Esophagus squamous epithelium (tissue), 4 donors: ENCODE results near the gene AGBL1.

Experiments
- CTCF ChIP-seq, 6 experiments: fragments of 450-650 bp in 4 of 6; fragments of 200-600 bp in 2 of 6; sonication (generic) in 2 of 6; IDR thresholded peaks; one replicate each; pipeline ENCODE4 v1.5.1; 2016 to 2019; ENCODE audit warnings: antibody characterized with exemption in 6 of 6, mild to moderate bottlenecking in 4 of 6, moderate library complexity in 4 of 6
- POLR2A ChIP-seq, 4 donors: fragments of 450-650 bp; IDR thresholded peaks; one replicate each; pipeline ENCODE4 v1.6.1; 2017; ENCODE audit warnings: antibody characterized with exemption in 4 of 4, mild to moderate bottlenecking in 4 of 4, moderate library complexity in 3 of 4

GRCh38 chr15:86384186-86384585 lies 304.5 kb downstream of the AGBL1 start:
- TF ChIP-seq CTCF (IDR thresholded peaks at IDR 0.05) (no peak), POLR2A (IDR thresholded peaks at IDR 0.05) (no peak)
